DND-41 (cell line): ENCODE data around the gene ZNRF1.

Source experiments
- EZH2 ChIP-seq: IDR thresholded peaks from 3 replicates; pipeline ENCODE4 v1.6.1; 2012; ENCODE audit warnings: borderline replicate concordance, low read depth, mild to moderate bottlenecking, moderate library complexity, low read length, inconsistent platforms; ENCODE audit not compliant: severe bottlenecking
- TF ChIP-seq, protein P1 (sequence below): IDR thresholded peaks from 2 replicates; pipeline ENCODE4 v1.5.1; 2012; ENCODE audit warnings: borderline replicate concordance, low read length, moderate library complexity, mild to moderate bottlenecking; ENCODE audit not compliant: poor library complexity, severe bottlenecking; ENCODE audit errors: extremely low read depth

DNA sequence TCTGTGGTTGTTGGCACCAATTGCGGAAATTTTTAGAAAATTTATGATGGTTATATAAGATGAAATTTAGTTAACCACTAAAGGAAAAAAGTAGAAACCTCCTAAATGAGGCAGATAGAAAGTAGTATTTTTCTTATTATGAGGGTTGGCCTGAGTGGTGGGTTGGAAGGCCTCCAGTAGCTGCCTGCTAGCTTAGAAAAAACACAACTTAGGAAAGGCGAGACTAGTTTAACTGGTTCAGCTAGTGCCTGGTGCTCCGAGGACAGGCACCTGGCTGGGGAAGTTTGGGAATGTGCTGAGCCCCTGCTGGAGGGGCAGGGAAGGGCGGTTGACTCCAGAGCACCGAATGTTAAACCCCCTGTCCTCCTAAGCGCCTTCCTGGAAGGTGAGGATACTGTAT, 97.8 kb downstream of the ZNRF1 start:
- no peak for TF ChIP-seq EZH2
- TF ChIP-seq, protein P1, sequence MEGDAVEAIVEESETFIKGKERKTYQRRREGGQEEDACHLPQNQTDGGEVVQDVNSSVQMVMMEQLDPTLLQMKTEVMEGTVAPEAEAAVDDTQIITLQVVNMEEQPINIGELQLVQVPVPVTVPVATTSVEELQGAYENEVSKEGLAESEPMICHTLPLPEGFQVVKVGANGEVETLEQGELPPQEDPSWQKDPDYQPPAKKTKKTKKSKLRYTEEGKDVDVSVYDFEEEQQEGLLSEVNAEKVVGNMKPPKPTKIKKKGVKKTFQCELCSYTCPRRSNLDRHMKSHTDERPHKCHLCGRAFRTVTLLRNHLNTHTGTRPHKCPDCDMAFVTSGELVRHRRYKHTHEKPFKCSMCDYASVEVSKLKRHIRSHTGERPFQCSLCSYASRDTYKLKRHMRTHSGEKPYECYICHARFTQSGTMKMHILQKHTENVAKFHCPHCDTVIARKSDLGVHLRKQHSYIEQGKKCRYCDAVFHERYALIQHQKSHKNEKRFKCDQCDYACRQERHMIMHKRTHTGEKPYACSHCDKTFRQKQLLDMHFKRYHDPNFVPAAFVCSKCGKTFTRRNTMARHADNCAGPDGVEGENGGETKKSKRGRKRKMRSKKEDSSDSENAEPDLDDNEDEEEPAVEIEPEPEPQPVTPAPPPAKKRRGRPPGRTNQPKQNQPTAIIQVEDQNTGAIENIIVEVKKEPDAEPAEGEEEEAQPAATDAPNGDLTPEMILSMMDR, result peak; percentile 44
